HFFc6 (cell line): ENCODE measurements around the gene OPCML. TPM values are rescaled to one million over a fixed set of nuclear protein-coding genes. Genes with fewer than 3 reads are reported as not detected.

ENCODE experiments used
- DNase-seq: peaks from one replicate; pipeline ENCODE4 v3.0.0-alpha.2; 2018
- H3K27ac Mint-ChIP-seq: 2 replicates; pipeline ENCODE4 v1.8.0; 2020; ENCODE audit warnings: mild to moderate bottlenecking, mixed read lengths
- H3K27me3 Mint-ChIP-seq: 2 replicates; pipeline ENCODE4 v1.8.0; 2021; ENCODE audit warnings: mild to moderate bottlenecking, moderate library complexity, mixed read lengths; ENCODE audit not compliant: insufficient read depth
- H3K36me3 Mint-ChIP-seq: 2 replicates; pipeline ENCODE4 v1.8.0; 2021; ENCODE audit warnings: low read depth, mixed read lengths
- H3K4me1 Mint-ChIP-seq: 2 replicates; pipeline ENCODE4 v1.8.0; 2020; ENCODE audit warnings: low read depth, mixed read lengths
- H3K4me3 Mint-ChIP-seq: 2 replicates; pipeline ENCODE4 v1.8.0; 2020; ENCODE audit warnings: mild to moderate bottlenecking, moderate library complexity, mixed read lengths
- H3K9me3 Mint-ChIP-seq: 2 replicates; pipeline ENCODE4 v1.8.0; 2020; ENCODE audit warnings: mild to moderate bottlenecking, mixed read lengths
- total RNA-seq, 6 experiments: library from RNA; stranded (reverse); fragmentation: NEBNext Ultra II Directional; extraction: Animal tissue kit (Norgen Biotek cat#: 25700); gene quantifications; 2 replicates in 1 of 6; 3 replicates in 5 of 6; pipeline ENCODE4 v1.2.3, GENCODE V29; 2021
- TF ChIP-seq, protein P1 (sequence below): fragments of 200-600 bp; sonication (generic); IDR thresholded peaks from 2 replicates; pipeline ENCODE4 v1.5.0; 2021; ENCODE audit warnings: antibody characterized with exemption, mild to moderate bottlenecking

The OPCML gene
- total RNA-seq, 6 experiments from 2014 or later = 0.11 to 1.7 (median 0.33) TPM

GRCh38 chr11:133162227-133162626 is 370.1 kb downstream of the OPCML start:
- Mint-ChIP-seq H3K4me1 (no peaks in the 10 kb centered on the region), H3K27me3 (peaks cover 1% of the 10 kb centered on the region; the same call in 1 of the 2 replicates), H3K4me3 (no peak overlapping the region), H3K9me3 (peaks cover 42% of the 10 kb centered on the region), H3K36me3 (0 out of 2 replicates have a peak, but pooled peaks cover 3% of the 10 kb centered on the region), H3K27ac (no peak overlapping the region)
- TF ChIP-seq, protein P1, sequence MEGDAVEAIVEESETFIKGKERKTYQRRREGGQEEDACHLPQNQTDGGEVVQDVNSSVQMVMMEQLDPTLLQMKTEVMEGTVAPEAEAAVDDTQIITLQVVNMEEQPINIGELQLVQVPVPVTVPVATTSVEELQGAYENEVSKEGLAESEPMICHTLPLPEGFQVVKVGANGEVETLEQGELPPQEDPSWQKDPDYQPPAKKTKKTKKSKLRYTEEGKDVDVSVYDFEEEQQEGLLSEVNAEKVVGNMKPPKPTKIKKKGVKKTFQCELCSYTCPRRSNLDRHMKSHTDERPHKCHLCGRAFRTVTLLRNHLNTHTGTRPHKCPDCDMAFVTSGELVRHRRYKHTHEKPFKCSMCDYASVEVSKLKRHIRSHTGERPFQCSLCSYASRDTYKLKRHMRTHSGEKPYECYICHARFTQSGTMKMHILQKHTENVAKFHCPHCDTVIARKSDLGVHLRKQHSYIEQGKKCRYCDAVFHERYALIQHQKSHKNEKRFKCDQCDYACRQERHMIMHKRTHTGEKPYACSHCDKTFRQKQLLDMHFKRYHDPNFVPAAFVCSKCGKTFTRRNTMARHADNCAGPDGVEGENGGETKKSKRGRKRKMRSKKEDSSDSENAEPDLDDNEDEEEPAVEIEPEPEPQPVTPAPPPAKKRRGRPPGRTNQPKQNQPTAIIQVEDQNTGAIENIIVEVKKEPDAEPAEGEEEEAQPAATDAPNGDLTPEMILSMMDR = no peak
- DNase-seq = no peak

DNA sequence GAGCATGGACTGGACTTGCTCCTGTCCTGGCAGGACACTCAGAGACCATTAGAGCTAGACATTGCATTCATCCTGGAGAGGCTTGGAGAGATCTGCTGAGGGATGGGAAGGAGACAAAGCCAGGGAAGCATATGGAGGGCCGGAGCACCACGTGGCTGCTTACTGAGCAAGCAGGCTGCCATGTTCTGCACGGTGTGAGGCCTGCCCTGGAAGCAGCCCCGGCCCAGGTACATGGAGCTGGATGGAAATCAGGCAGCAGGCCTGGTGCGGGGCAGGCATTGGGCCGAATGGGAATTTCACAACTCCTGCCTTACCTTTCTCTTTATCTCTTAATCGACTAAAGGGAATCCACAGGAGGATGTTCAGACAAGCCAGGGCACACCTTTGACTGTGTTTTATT is 371.5 kb downstream of the OPCML start:
- no peak overlapping the region for H3K4me3 Mint-ChIP-seq
- 0 out of 2 replicates have a peak, but pooled peaks cover 2% of the 10 kb centered on the region for H3K36me3 Mint-ChIP-seq
- DNase-seq = no peak
- TF ChIP-seq, protein P1 = no peak
- peaks cover 34% of the 10 kb centered on the region for H3K9me3 Mint-ChIP-seq
- no peaks in the 10 kb centered on the region for H3K4me1 Mint-ChIP-seq
- peaks cover 1% of the 10 kb centered on the region; the same call in 1 of the 2 replicates for H3K27me3 Mint-ChIP-seq
- no peak overlapping the region for H3K27ac Mint-ChIP-seq

DNA sequence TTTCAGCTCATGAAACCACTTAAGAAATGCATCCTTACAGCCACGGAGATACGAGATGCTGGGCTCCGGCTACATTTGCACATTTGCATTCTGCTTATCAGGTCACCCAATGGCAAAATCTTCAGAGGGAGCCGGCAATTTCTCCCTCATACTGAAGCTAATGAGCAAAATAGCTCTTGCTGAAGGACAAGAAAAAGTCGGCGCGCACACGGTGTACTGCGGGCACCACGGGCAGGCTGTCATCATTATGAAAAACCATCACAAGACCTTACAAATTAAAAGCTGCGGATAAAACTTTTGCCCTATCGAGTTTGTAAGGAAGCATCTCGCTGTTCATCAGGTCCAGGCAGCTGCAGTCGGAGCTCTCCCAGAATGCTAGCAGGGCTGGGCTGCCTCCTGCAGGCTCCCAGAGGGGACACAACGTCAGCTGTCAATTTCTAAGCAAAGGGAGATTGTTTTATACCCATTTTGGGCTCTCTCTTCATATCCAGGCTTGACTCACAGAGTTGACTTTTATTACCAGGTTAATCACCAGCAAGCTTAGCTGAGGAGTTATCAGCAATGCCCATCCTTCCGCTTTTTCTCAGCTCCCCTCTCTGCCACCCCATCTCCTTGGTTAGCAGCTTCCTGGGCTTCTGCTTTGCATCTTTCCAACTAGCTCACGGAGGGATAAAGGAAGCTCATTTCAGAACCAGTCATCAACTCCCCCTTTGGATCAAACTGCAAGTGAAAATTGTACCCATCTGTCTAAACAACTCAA is 375.1 kb downstream of the OPCML start:
- H3K36me3 Mint-ChIP-seq = no peaks in the 10 kb centered on the region
- H3K4me1 Mint-ChIP-seq = no peaks in the 10 kb centered on the region
- H3K27me3 Mint-ChIP-seq = peaks cover 5% of the 10 kb centered on the region
- DNase-seq = no peak
- no peak overlapping the region for H3K27ac Mint-ChIP-seq
- H3K9me3 Mint-ChIP-seq = peaks cover 31% of the 10 kb centered on the region
- H3K4me3 Mint-ChIP-seq = no peak overlapping the region
- TF ChIP-seq, protein P1 = no peak

DNA sequence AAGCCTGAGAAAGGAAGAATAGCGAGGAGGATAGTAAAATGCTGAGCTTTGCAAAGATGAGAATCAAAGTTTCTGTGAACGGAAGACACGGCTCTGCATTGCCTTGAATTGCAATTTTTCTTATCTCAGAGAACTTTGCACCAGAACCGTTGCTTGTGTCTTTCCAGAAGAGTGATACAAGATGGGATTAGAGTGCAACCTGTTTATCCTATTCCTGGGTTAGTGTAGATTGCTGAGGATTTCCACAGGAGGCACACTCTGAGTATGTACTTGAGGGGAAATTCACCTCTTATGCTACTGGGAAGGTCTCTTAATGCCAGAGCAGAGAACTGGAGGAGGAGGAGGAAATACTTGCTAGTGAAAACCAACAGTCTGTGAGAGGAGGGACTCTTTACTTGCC is 377.5 kb downstream of the OPCML start:
- Mint-ChIP-seq H3K4me3 (no peak overlapping the region), H3K27me3 (peaks cover 6% of the 10 kb centered on the region), H3K36me3 (no peaks in the 10 kb centered on the region), H3K9me3 (peaks cover 34% of the 10 kb centered on the region), H3K27ac (no peak overlapping the region), H3K4me1 (no peaks in the 10 kb centered on the region)
- DNase-seq = no peak
- TF ChIP-seq, protein P1 = no peak

- Mint-ChIP-seq H3K4me3 (no peak overlapping the region), H3K27ac (no peak overlapping the region), H3K36me3 (no peaks in the 10 kb centered on the region), H3K4me1 (no peaks in the 10 kb centered on the region), H3K9me3 (peaks cover 30% of the 10 kb centered on the region), H3K27me3 (peaks cover 8% of the 10 kb centered on the region)
- TF ChIP-seq, protein P1 = no peak
- DNase-seq = no peak
Observed at GRCh38 chr11:133154076-133154475, 378.2 kb downstream of the OPCML start.
